HepG2 (cell line): ENCODE results near the gene COL9A3. TPM values are rescaled to one million over a fixed set of nuclear protein-coding genes. Genes with fewer than 3 reads are reported as not detected.

ENCODE experiments used
- AHR ChIP-seq: IDR thresholded peaks from 2 replicates; pipeline ENCODE4 v1.6.1; 2018; ENCODE audit warnings: missing genetic modification reagents, missing compliant biosample characterization
- CCAR2 ChIP-seq: fragments of 200-400 bp; formaldehyde crosslinking; optimal IDR thresholded peaks from 2 replicates; pipeline ENCODE3; 2018; ENCODE audit warnings: low read depth, mild to moderate bottlenecking, low read length, moderate library complexity
- GTF2F1 ChIP-seq: fragments of 150-350 bp; IDR thresholded peaks from 2 replicates; pipeline ENCODE4 v1.6.1; 2014; ENCODE audit warnings: low read length
- HNRNPUL1 ChIP-seq: fragments of 200-400 bp; formaldehyde crosslinking; IDR thresholded peaks from 2 replicates; pipeline ENCODE4 v1.6.1; 2017; ENCODE audit warnings: low read depth, mild to moderate bottlenecking, low read length, moderate library complexity
- IRF2 ChIP-seq: IDR thresholded peaks from 2 replicates; pipeline ENCODE4 v1.6.1; 2018; ENCODE audit warnings: missing genetic modification reagents, missing compliant biosample characterization
- MTF1 ChIP-seq: sonication (generic); formaldehyde crosslinking; IDR thresholded peaks from 2 replicates; pipeline ENCODE4 v1.5.0; 2020; ENCODE audit warnings: missing genetic modification reagents
- PCBP2 ChIP-seq: fragments of 200-400 bp; formaldehyde crosslinking; optimal IDR thresholded peaks from 2 replicates; pipeline ENCODE3; 2018; ENCODE audit warnings: low read length, low read depth; ENCODE audit not compliant: poor library complexity, severe bottlenecking
- RERE ChIP-seq: IDR thresholded peaks from 2 replicates; pipeline ENCODE4 v1.6.1; 2016; ENCODE audit warnings: low read depth, missing genetic modification reagents, missing compliant biosample characterization
- SAFB2 ChIP-seq: sonication (generic); formaldehyde crosslinking; IDR thresholded peaks from 2 replicates; pipeline ENCODE4 v1.5.1; 2020; ENCODE audit warnings: missing genetic modification reagents, low read depth, mild to moderate bottlenecking, borderline replicate concordance
- SMYD3 ChIP-seq: sonication (generic); formaldehyde crosslinking; IDR thresholded peaks from 2 replicates; pipeline ENCODE4 v1.8.1; 2023; ENCODE audit warnings: mild to moderate bottlenecking, missing genetic modification reagents
- TFAP4 ChIP-seq: sonication (generic); IDR thresholded peaks from 2 replicates; pipeline ENCODE4 v1.6.1; 2016; ENCODE audit warnings: low read depth, borderline replicate concordance
- USF2 ChIP-seq, 2 experiments: sonication (generic) in 1 of 2; formaldehyde crosslinking in 1 of 2; IDR thresholded peaks; 2 replicates each; pipeline versions ENCODE4 v1.5.1 to v1.6.1; 2011 to 2020; ENCODE audit warnings: borderline replicate concordance in 1 of 2, low read depth in 1 of 2, low read length in 1 of 2, mild to moderate bottlenecking in 1 of 2, missing genetic modification reagents in 1 of 2, moderate library complexity in 1 of 2
- ZBTB21 ChIP-seq: sonication (generic); formaldehyde crosslinking; IDR thresholded peaks from 2 replicates; pipeline ENCODE4 v1.4.0; 2020; ENCODE audit warnings: missing genetic modification reagents
- ZBTB25 ChIP-seq: IDR thresholded peaks from 2 replicates; pipeline ENCODE4 v1.6.1; 2018; ENCODE audit warnings: missing genetic modification reagents
- ZBTB3 ChIP-seq: sonication (generic); formaldehyde crosslinking; IDR thresholded peaks from 2 replicates; pipeline ENCODE4 v1.4.0; 2020; ENCODE audit warnings: low read depth, mild to moderate bottlenecking, moderate library complexity, missing genetic modification reagents, borderline replicate concordance
- ZBTB38 ChIP-seq: sonication (generic); formaldehyde crosslinking; IDR thresholded peaks from 2 replicates; pipeline ENCODE4 v1.5.1; 2020; ENCODE audit warnings: mild to moderate bottlenecking, missing genetic modification reagents
- ZNF331 ChIP-seq: sonication (generic); formaldehyde crosslinking; IDR thresholded peaks from 2 replicates; pipeline ENCODE4 v1.4.0; 2020; ENCODE audit warnings: missing genetic modification reagents
- ZNF34 ChIP-seq: sonication (generic); formaldehyde crosslinking; IDR thresholded peaks from 2 replicates; pipeline ENCODE4 v1.4.0; 2020; ENCODE audit warnings: mild to moderate bottlenecking, missing genetic modification reagents, borderline replicate concordance
- ZNF670 ChIP-seq: sonication (generic); formaldehyde crosslinking; IDR thresholded peaks from 2 replicates; pipeline ENCODE4 v1.8.0; 2022; ENCODE audit warnings: mild to moderate bottlenecking, missing genetic modification reagents, borderline replicate concordance
- ZNF841 ChIP-seq: sonication (generic); formaldehyde crosslinking; IDR thresholded peaks from 2 replicates; pipeline ENCODE4 v1.8.1; 2023; ENCODE audit warnings: missing genetic modification reagents, borderline replicate concordance
- polyA plus RNA-seq, 8 experiments: library from polyadenylated mRNA; depleted of rRNA in 3 of 8; stranded (reverse) in 7 of 8; unstranded in 1 of 8; fragments of >200 nt; fragmentation: Illumina TruSeq in 4 of 8; extraction: Trizol in 4 of 8; gene quantifications; 2 replicates each; pipeline versions ENCODE4 v1.2.1 to v1.2.3, GENCODE V29; 2011 to 2016; ENCODE audit warnings: low read depth in 4 of 8, missing spikeins in 1 of 8, mixed read lengths in 1 of 8; ENCODE audit not compliant: insufficient read depth in 1 of 8
- total RNA-seq, 5 experiments: library from RNA; depleted of rRNA; stranded (reverse); fragments of >200 nt; fragmentation: Illumina TruSeq; extraction: Trizol; gene quantifications; 2 replicates each; pipeline ENCODE4 v1.2.3, GENCODE V29; 2016; ENCODE audit warnings: low read depth in 1 of 5

COL9A3 gene
- total and polyA plus RNA-seq, 2 of the 13 experiments (the other 11 are each of a cell fraction or from before 2014, with no cell fraction given) = 155 to 204 TPM

- TF ChIP-seq TFAP4 (peak; percentile 58; the same call in 1 of the 2 replicates), ZNF841 (CRISPR knock-in tag) (no peak), ZBTB3 (no peak), PCBP2 (peak; percentile 89), SAFB2 (no peak), HNRNPUL1 (no peak), RERE (no peak), ZBTB38 (CRISPR knock-in tag) (0 out of 2 replicates have a peak, but pooled peaks have one; percentile 6), CCAR2 (peak; percentile 82), ZNF670 (no peak), SMYD3 (CRISPR knock-in tag) (no peak), ZBTB25 (no peak), IRF2 (CRISPR knock-in tag) (no peak), MTF1 (CRISPR knock-in tag) (no peak), USF2 (IDR thresholded peaks at IDR 0.05; ENCODE audit: low read depth, low read length) (no peak), USF2 (CRISPR knock-in tag; IDR thresholded peaks at IDR 0.05; ENCODE audit: borderline replicate concordance) (no peak), AHR (CRISPR knock-in tag) (no peak), ZBTB21 (CRISPR knock-in tag) (no peak), ZNF34 (no peak), GTF2F1 (no peak), ZNF331 (CRISPR knock-in tag) (no peak)
Measured at GRCh38 chr20:62776692-62777527, 39.9 kb upstream of the COL9A3 start (continued).
